ENCODE results near the gene RPL27A.
A peak's percentile ranks its signal among the peaks of the same experiment; 100 is the strongest.
"Not testable (repeated sequence)": the region's sequence is repeated elsewhere in the genome, so short reads cannot be mapped to it uniquely, and the experiment has no call there.

Gene RPL27A

GRCh38 chr11:8656291-8656690 lies 26.3 kb upstream of the RPL27A start:
- DNase-seq (ENCODE audit: low read depth) = no peak
- TF ChIP-seq, protein P1, sequence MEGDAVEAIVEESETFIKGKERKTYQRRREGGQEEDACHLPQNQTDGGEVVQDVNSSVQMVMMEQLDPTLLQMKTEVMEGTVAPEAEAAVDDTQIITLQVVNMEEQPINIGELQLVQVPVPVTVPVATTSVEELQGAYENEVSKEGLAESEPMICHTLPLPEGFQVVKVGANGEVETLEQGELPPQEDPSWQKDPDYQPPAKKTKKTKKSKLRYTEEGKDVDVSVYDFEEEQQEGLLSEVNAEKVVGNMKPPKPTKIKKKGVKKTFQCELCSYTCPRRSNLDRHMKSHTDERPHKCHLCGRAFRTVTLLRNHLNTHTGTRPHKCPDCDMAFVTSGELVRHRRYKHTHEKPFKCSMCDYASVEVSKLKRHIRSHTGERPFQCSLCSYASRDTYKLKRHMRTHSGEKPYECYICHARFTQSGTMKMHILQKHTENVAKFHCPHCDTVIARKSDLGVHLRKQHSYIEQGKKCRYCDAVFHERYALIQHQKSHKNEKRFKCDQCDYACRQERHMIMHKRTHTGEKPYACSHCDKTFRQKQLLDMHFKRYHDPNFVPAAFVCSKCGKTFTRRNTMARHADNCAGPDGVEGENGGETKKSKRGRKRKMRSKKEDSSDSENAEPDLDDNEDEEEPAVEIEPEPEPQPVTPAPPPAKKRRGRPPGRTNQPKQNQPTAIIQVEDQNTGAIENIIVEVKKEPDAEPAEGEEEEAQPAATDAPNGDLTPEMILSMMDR (conservative IDR thresholded peaks at IDR 0.05; ENCODE audit: low read depth, low read length) = no peak
- H3K4me3 ChIP-seq (ENCODE audit: low read length) = no peak overlapping the region

DNA sequence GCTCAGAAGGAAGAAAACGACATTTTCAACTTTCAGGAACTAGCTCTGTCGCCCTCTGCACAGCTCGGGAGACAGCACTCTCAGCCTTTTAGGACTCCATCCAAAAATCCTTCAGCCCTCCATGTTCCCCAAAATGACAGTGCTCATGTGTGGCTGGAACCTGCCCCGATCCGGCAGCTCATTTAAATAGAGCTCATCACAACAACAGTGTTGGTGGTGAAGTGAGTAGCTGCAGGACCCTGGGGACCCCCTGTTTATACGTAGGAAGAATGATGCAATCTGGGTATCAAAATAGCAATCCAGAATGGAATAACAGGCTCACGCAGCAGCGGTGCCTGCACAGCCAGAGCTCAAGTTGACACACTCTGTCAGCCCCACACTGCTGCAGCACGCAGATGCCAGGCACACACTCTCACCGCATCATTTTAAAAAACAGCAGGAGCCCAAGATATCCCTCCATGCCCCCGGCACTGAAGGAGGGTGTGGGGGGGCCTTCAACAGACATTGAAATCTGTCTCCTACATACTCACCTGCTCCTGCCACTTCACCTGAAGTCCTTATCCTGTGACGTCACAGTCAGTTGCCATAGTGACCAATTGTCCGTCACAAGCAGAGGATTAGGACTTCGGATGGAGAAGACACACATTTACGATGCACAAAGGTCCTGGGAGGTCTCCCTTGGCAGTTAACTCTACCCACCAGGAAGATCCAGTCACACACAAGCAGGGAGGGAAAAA lies 24.1 kb upstream of the RPL27A start:
- no peak overlapping the region for H3K4me3 ChIP-seq (ENCODE audit: low read length)
- DNase-seq (ENCODE audit: low read depth) = no peak
- TF ChIP-seq, protein P1 (conservative IDR thresholded peaks at IDR 0.05; ENCODE audit: low read depth, low read length) = no peak

GRCh38 chr11:8661001-8661795 lies 21.4 kb upstream of the RPL27A start:
- no peak for DNase-seq (ENCODE audit: low read depth)
- no peak overlapping the region for H3K4me3 ChIP-seq (ENCODE audit: low read length)
- TF ChIP-seq, protein P1 (conservative IDR thresholded peaks at IDR 0.05; ENCODE audit: low read depth, low read length) = no peak

DNA sequence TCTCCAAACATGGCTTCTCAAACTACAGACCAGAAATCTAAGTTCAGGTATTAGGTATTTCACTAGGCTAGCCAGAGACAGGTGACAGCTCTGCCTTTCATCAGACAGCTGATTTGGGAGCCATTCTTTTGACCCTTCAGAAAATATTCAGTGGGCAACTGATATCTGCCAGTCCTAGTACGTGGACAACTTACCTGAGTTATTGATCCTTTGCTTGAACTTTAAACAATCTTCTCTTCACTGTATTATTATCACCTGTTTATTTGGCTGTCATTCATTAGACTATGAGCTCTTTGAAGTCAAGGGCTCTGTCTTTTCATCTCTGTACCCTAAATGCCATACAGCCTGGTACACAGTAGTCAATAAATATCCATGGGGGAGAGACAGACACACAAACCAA lies 17.4 kb upstream of the RPL27A start:
- H3K4me3 ChIP-seq (ENCODE audit: low read length) = no peak overlapping the region
- TF ChIP-seq, protein P1 (conservative IDR thresholded peaks at IDR 0.05; ENCODE audit: low read depth, low read length) = no peak
- DNase-seq (ENCODE audit: low read depth) = no peak

- not testable (repeated sequence) for DNase-seq (ENCODE audit: low read depth); H3K4me3 ChIP-seq (ENCODE audit: low read length)
Measured at GRCh38 chr11:8670081-8670480, 12.5 kb upstream of the RPL27A start.

GRCh38 chr11:8671193-8671612 lies 11.4 kb upstream of the RPL27A start:
- TF ChIP-seq, protein P1 (conservative IDR thresholded peaks at IDR 0.05; ENCODE audit: low read depth, low read length) = no peak
- peak; percentile 70 for DNase-seq (ENCODE audit: low read depth)
- no peak overlapping the region for H3K4me3 ChIP-seq (ENCODE audit: low read length)

- TF ChIP-seq, protein P1 (conservative IDR thresholded peaks at IDR 0.05; ENCODE audit: low read depth, low read length) = no peak
- peak; percentile 68 for DNase-seq (ENCODE audit: low read depth)
- H3K4me3 ChIP-seq (ENCODE audit: low read length) = no peak overlapping the region
Measured at GRCh38 chr11:8671651-8672062, 10.9 kb upstream of the RPL27A start.
